GM12878 (cell line): ENCODE data around the gene SEL1L3. TPM values are rescaled to one million over a fixed set of nuclear protein-coding genes. Genes with fewer than 3 reads are reported as not detected.

Source experiments
- ATAC-seq: fragments of 200-7000 bp; cut with Tn5 transposase; 3 replicates; pipeline ENCODE4 v1.9.1; 2020; ENCODE audit warnings: mild to moderate bottlenecking, moderate library complexity
- BruUV-seq: library from RNA; stranded (reverse); fragments of 400-500 nt; replicated peaks from 2 replicates; lab custom pipeline; 2021; lab: Mats Ljungman, UMichigan
- CTCF ChIA-PET: fragments of 300-600 bp; sonication (Branson Sonifier 250); formaldehyde crosslinking; extraction: SDS; loops from one replicate; lab custom pipeline; 2021; ENCODE audit warnings: inconsistent platforms; lab: Yijun Ruan, JAX
- POLR2A ChIA-PET: fragments of 350-600 bp; formaldehyde crosslinking; extraction: SDS; loops from one replicate; lab custom pipeline; 2021; ENCODE audit warnings: inconsistent platforms; lab: Charles Lee
- RAD21 ChIA-PET: fragments of 300-600 bp; sonication (Branson Sonifier 250); formaldehyde crosslinking; loops from one replicate; lab custom pipeline; 2023; ENCODE audit warnings: antibody characterized with exemption; ENCODE audit not compliant: unreplicated experiment; lab: Charles Lee
- SMC1A ChIA-PET: fragments of 300-600 bp; sonication (Branson Sonifier 250); formaldehyde crosslinking; loops from one replicate; lab custom pipeline; 2023; ENCODE audit not compliant: unreplicated experiment, uncharacterized antibody; lab: Charles Lee
- DNase-seq: peaks from one replicate; pipeline ENCODE4 v3.0.0-alpha.2; 2011; ENCODE audit warnings: low read depth, low spot score
- FAIRE-seq: peaks from 3 replicates; lab custom pipeline; 2011; peaks lifted over from hg19 to GRCh38; lab: Jason Lieb, UNC
- H2AFZ ChIP-seq: 2 replicates; pipeline ENCODE4 v1.6.0; 2011; ENCODE audit warnings: low read depth, low read length, control low read depth; ENCODE audit not compliant: control insufficient read depth
- H3K27ac ChIP-seq: 2 replicates; pipeline ENCODE4 v1.5.1; 2011; ENCODE audit warnings: control low read depth; ENCODE audit not compliant: control insufficient read depth, insufficient read depth
- H3K27me3 ChIP-seq, 2 experiments: replicated peaks in 1 of 2; 2 replicates each; pipeline versions ENCODE4 v1.6.0 to v1.6.1; 2011; ENCODE audit warnings: low read length in 1 of 2; ENCODE audit not compliant: control insufficient read depth in 2 of 2, insufficient read depth in 2 of 2
- H3K36me3 ChIP-seq, 2 experiments: 2 replicates each; pipeline ENCODE4 v1.5.1; 2011; ENCODE audit warnings: low read length in 1 of 2; ENCODE audit not compliant: control insufficient read depth in 2 of 2, insufficient read depth in 2 of 2
- H3K4me1 ChIP-seq: 2 replicates; pipeline ENCODE4 v1.6.1; 2011; ENCODE audit warnings: mild to moderate bottlenecking, low read length, moderate library complexity, mixed read lengths; ENCODE audit not compliant: control insufficient read depth, insufficient read depth
- H3K4me2 ChIP-seq: 2 replicates; pipeline ENCODE4 v1.6.0; 2011; ENCODE audit warnings: control low read depth; ENCODE audit not compliant: control insufficient read depth, insufficient read depth
- H3K4me3 ChIP-seq: fragments of 200-600 bp; sonication (generic); 2 replicates; pipeline ENCODE4 v1.5.1; 2016
- H3K79me2 ChIP-seq: 2 replicates; pipeline ENCODE4 v1.6.0; 2011; ENCODE audit warnings: low read length; ENCODE audit not compliant: control insufficient read depth, insufficient read depth
- H3K9ac ChIP-seq: 2 replicates; pipeline ENCODE4 v1.8.0; 2011; ENCODE audit warnings: low read length, control low read depth, mixed read lengths; ENCODE audit not compliant: control insufficient read depth, insufficient read depth
- H3K9me3 ChIP-seq: replicated peaks from 3 replicates; pipeline ENCODE4 v1.5.1; 2011; ENCODE audit warnings: mild to moderate bottlenecking, low read length; ENCODE audit not compliant: control insufficient read depth, insufficient read depth
- H4K20me1 ChIP-seq: 2 replicates; pipeline ENCODE4 v1.6.0; 2011; ENCODE audit not compliant: control insufficient read depth, insufficient read depth
- CHD4 ChIP-seq: fragments of 200-600 bp; sonication (generic); IDR thresholded peaks from 2 replicates; pipeline ENCODE4 v1.6.1; 2016; ENCODE audit warnings: mild to moderate bottlenecking
- DPF2 ChIP-seq: fragments of 450-650 bp; IDR thresholded peaks from 2 replicates; pipeline ENCODE4 v1.6.1; 2017; ENCODE audit warnings: mild to moderate bottlenecking
- E2F4 ChIP-seq: IDR thresholded peaks from 2 replicates; pipeline ENCODE4 v1.6.1; 2012; ENCODE audit warnings: low read depth, low read length, improper control_type of control experiment
- HCFC1 ChIP-seq: fragments of 150-350 bp; IDR thresholded peaks from 2 replicates; pipeline ENCODE4 v1.6.1; 2014; ENCODE audit warnings: low read length
- HDAC2 ChIP-seq: fragments of 200-600 bp; sonication (generic); IDR thresholded peaks from 2 replicates; pipeline ENCODE4 v1.6.1; 2017
- IKZF2 ChIP-seq, 2 experiments: fragments of 450-650 bp; IDR thresholded peaks; 2 replicates each; pipeline ENCODE4 v1.6.1; 2017; ENCODE audit warnings: mild to moderate bottlenecking in 2 of 2, moderate library complexity in 2 of 2
- LARP7 ChIP-seq: fragments of 450-650 bp; IDR thresholded peaks from 2 replicates; pipeline ENCODE4 v1.6.1; 2017; ENCODE audit warnings: mild to moderate bottlenecking
- MAX ChIP-seq: IDR thresholded peaks from 2 replicates; pipeline ENCODE4 v1.6.1; 2012; ENCODE audit warnings: low read depth, low read length, improper control_type of control experiment
- MXI1 ChIP-seq: fragments of 150-350 bp; IDR thresholded peaks from 2 replicates; pipeline ENCODE4 v1.6.1; 2011; ENCODE audit warnings: low read depth, mild to moderate bottlenecking, inconsistent platforms, low read length, improper control_type of control experiment
- NKRF ChIP-seq: fragments of 450-650 bp; conservative IDR thresholded peaks from 2 replicates; pipeline ENCODE4 v1.6.1; 2017; ENCODE audit warnings: mild to moderate bottlenecking, moderate library complexity
- PML ChIP-seq: IDR thresholded peaks from 2 replicates; pipeline ENCODE4 v1.6.1; 2012; ENCODE audit warnings: low read length, inconsistent platforms
- RAD21 ChIP-seq: IDR thresholded peaks from 2 replicates; pipeline ENCODE4 v1.6.1; 2011; ENCODE audit warnings: mild to moderate bottlenecking, low read depth, low read length, moderate library complexity; ENCODE audit not compliant: insufficient read depth
- RFX5 ChIP-seq: IDR thresholded peaks from 2 replicates; pipeline ENCODE4 v1.6.1; 2011; ENCODE audit warnings: low read depth, low read length, improper control_type of control experiment
- SIN3A ChIP-seq: IDR thresholded peaks from 2 replicates; pipeline ENCODE4 v1.6.1; 2012; ENCODE audit warnings: low read depth, low read length, improper control_type of control experiment
- SKIL ChIP-seq: fragments of 450-650 bp; IDR thresholded peaks from 2 replicates; pipeline ENCODE4 v1.6.1; 2017; ENCODE audit warnings: mild to moderate bottlenecking, low read depth, inconsistent platforms; ENCODE audit not compliant: poor library complexity, severe bottlenecking
- SMARCA5 ChIP-seq: fragments of 450-650 bp; IDR thresholded peaks from 2 replicates; pipeline ENCODE4 v1.6.1; 2017; ENCODE audit warnings: mild to moderate bottlenecking
- ZNF622 ChIP-seq: fragments of 450-650 bp; IDR thresholded peaks from 2 replicates; pipeline ENCODE4 v1.6.1; 2017; ENCODE audit warnings: mild to moderate bottlenecking, inconsistent platforms
- WGBS: methylation state at CpG from one replicate; pipeline ENCODE4 v1.1.6; 2016; ENCODE audit warnings: low lambda C conversion rate; ENCODE audit not compliant: insufficient replicate concordance, insufficient coverage; ENCODE audit errors: missing lambda C conversion rate; 5-methylcytosine and 5-hydroxymethylcytosine counted together
- in situ Hi-C: fragments of 300-500 bp; cut with MboI; formaldehyde crosslinking; loops from 9 replicates; pipeline ENCODE4 v1.14.3; 2018; ENCODE audit warnings: mixed read lengths
- intact Hi-C: fragments of 100-400 bp; cut with micrococcal nuclease; formaldehyde crosslinking; loops from one replicate; pipeline ENCODE4 v1.14.2; 2022; ENCODE audit not compliant: unreplicated experiment
- polyA plus RNA-seq, 11 experiments: library from polyadenylated mRNA; depleted of rRNA in 4 of 11; unstranded in 6 of 11; stranded (reverse) in 5 of 11; fragments of >200 nt; fragmentation: Nextera tagmentation in 4 of 11; fragmentation: Illumina TruSeq in 1 of 11; extraction: Ambion mirVana in 4 of 11; extraction: Trizol in 1 of 11; gene quantifications; 1 replicate in 1 of 11; 2 replicates in 10 of 11; pipeline versions ENCODE4 v1.2.1 to v1.2.3, GENCODE V29; 2011 to 2016; ENCODE audit warnings: inconsistent platforms in 2 of 11, missing spikeins in 2 of 11, low read depth in 1 of 11
- total RNA-seq, 4 experiments: library from RNA; depleted of rRNA in 3 of 4; stranded (reverse); fragments of >200 nt in 3 of 4; fragmentation: Illumina TruSeq in 1 of 4; extraction: Trizol in 1 of 4; gene quantifications; 2 replicates each; pipeline versions ENCODE4 v1.2.1 to v1.2.3, GENCODE V29; 2013 to 2021

SEL1L3 gene
- total and polyA plus RNA-seq, 10 of the 15 experiments (the other 5 are each of a cell fraction or from before 2014, with no cell fraction given), result 20.4 to 82.2 (median 47.3) TPM

- TF ChIP-seq MAX, result no peak
Measured at GRCh38 chr4:25814301-25815136, 48.3 kb downstream of the SEL1L3 start (continued).

GRCh38 chr4:25813448-25814106, 49.2 kb downstream of the SEL1L3 start:
- BruUV-seq, result no TSS peak
- Histone ChIP-seq H3K36me3 (peaks cover 0 to 10% of the 10 kb centered on the region in 2 experiments; a peak in 1 of 4 replicates), H3K4me2 (no peak overlapping the region), H3K27ac (no peak overlapping the region), H3K4me3 (no peak overlapping the region), H3K79me2 (no peaks in the 10 kb centered on the region), H3K27me3 (no peaks in the 10 kb centered on the region), H2AFZ (no peak overlapping the region), H3K4me1 (no peaks in the 10 kb centered on the region), H3K9me3 (no peaks in the 10 kb centered on the region), H4K20me1 (no peaks in the 10 kb centered on the region), H3K9ac (no peak overlapping the region)
- ChIA-PET POLR2A (no interaction called here), SMC1A (no interaction called here), CTCF (interaction anchor here (1.1 kb wide), 1 partner anchor 46 kb away, joined by 3 read pairs; no protein-coding TSS in a partner anchor), RAD21 (no interaction called here)
- intact Hi-C loops (no loop called here), in situ Hi-C loops (no loop called here)
- no peak for ATAC-seq
- WGBS, result 73% methylated on average over 9 of the region's 9 CpGs
- TF ChIP-seq E2F4 (no peak), DPF2 (no peak), HDAC2 (no peak), SKIL (no peak), RAD21 (no peak), PML (no peak), ZNF622 (no peak), IKZF2 (IDR thresholded peaks at IDR 0.05) (no peak), SIN3A (no peak), HCFC1 (no peak), LARP7 (no peak), RFX5 (no peak), CHD4 (no peak), NKRF (no peak), MXI1 (no peak), SMARCA5 (no peak)
- no peak for FAIRE-seq
- no peak for DNase-seq
